Spleen (tissue), 7 donors: Measurements from ENCODE around the gene MXD1.

Experiments used
- POLR2AphosphoS5 ChIP-seq, 3 donors: sonication (generic); formaldehyde crosslinking; IDR thresholded peaks; one replicate each; pipeline ENCODE4 v1.5.1; 2017; ENCODE audit warnings: antibody characterized with exemption in 3 of 3
- TF ChIP-seq, protein P1 (sequence below), 11 experiments: fragments of 200-600 bp in 7 of 11; fragments of 450-650 bp in 4 of 11; sonication (generic) in 4 of 11; IDR thresholded peaks in 8 of 11; conservative IDR thresholded peaks in 3 of 11; 1 replicate in 7 of 11; 2 replicates in 4 of 11; pipeline versions ENCODE4 v1.4.0 to v1.8.0; 2016 to 2021; ENCODE audit warnings: antibody characterized with exemption in 11 of 11, inconsistent platforms in 4 of 11, mild to moderate bottlenecking in 1 of 11
- donor health status: DM: no; HTN: no; CAD: no; lungs with moderate emphysema.
- donor health status: DM: no; HTN: no; CAD: no.
- donor health status: DM: no; HTN: no; CAD: no.

DNA sequence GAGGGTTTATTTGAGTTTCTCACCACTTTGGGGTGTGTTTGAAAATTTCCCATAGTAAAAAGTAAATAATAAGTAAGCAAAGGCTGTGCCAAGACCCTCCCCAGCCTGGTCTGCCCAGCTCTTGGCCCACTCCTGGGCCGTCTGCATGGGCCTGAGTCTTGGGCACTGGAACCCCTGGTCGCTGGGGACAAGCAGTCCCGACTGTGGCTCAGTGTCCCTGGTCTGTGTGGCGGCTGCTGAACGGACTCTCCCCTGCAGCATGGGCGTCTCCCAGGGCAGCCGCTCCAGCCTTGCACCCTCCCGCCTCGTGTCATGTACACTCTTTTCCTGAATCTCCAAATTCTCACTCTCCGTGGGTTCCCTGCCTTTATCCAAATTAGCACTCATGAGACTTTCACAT is 53.7 kb downstream of the MXD1 start:
- TF ChIP-seq, protein P1, sequence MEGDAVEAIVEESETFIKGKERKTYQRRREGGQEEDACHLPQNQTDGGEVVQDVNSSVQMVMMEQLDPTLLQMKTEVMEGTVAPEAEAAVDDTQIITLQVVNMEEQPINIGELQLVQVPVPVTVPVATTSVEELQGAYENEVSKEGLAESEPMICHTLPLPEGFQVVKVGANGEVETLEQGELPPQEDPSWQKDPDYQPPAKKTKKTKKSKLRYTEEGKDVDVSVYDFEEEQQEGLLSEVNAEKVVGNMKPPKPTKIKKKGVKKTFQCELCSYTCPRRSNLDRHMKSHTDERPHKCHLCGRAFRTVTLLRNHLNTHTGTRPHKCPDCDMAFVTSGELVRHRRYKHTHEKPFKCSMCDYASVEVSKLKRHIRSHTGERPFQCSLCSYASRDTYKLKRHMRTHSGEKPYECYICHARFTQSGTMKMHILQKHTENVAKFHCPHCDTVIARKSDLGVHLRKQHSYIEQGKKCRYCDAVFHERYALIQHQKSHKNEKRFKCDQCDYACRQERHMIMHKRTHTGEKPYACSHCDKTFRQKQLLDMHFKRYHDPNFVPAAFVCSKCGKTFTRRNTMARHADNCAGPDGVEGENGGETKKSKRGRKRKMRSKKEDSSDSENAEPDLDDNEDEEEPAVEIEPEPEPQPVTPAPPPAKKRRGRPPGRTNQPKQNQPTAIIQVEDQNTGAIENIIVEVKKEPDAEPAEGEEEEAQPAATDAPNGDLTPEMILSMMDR (IDR thresholded peaks at IDR 0.05 in 8 of 11, conservative IDR thresholded peaks at IDR 0.05 in 3 of 11): no peak
- TF ChIP-seq POLR2AphosphoS5 (IDR thresholded peaks at IDR 0.05): no peak
